ENCODE results near the gene BCO1.

Gene BCO1

DNA sequence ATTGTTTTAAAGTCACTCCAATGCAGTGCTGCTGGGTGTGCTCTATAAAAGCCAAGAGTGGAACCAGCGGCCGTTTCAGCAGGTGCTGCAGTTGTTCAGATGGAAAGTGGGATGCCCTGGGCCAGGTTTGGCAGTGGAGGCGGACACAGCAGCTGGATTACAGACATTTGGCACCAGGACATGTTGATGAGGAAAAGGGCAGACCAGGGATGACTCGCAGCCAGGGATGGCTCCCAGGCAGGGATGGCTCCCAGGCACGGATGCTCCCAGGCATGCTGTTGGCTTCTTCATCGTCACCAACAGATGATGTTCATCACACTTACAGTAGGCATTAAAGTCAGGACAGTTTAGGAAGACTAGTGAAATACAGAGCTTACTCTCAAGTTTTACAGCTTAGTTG, 86.3 kb downstream of the BCO1 start:
- H3K4me2 ChIP-seq (ENCODE audit: low read length) = no peak overlapping the region
- H3K4me3 ChIP-seq (ENCODE audit: low read length) = no peak overlapping the region
- H3K4me1 ChIP-seq (ENCODE audit: control insufficient read depth, insufficient read depth, low read length) = peaks cover 4% of the 10 kb centered on the region
- no peaks in the 10 kb centered on the region for H3K9me3 ChIP-seq (replicated peaks; ENCODE audit: low read length)
- no peaks in the 10 kb centered on the region for H3K36me3 ChIP-seq (ENCODE audit: insufficient read depth, low read length)
- no peak overlapping the region for H3K9ac ChIP-seq (ENCODE audit: low read depth, low read length)
- H3K27me3 ChIP-seq (ENCODE audit: control insufficient read depth, insufficient read depth, low read length) = no peaks in the 10 kb centered on the region

GRCh38 chr16:81327011-81327410, 88.5 kb downstream of the BCO1 start:
- Histone ChIP-seq H3K36me3 (ENCODE audit: insufficient read depth, low read length) (no peaks in the 10 kb centered on the region), H3K4me1 (ENCODE audit: control insufficient read depth, insufficient read depth, low read length) (no peaks in the 10 kb centered on the region), H3K4me2 (ENCODE audit: low read length) (no peak overlapping the region), H3K9me3 (replicated peaks; ENCODE audit: low read length) (no peaks in the 10 kb centered on the region), H3K9ac (ENCODE audit: low read depth, low read length) (no peak overlapping the region), H3K4me3 (ENCODE audit: low read length) (no peak overlapping the region), H3K27me3 (ENCODE audit: control insufficient read depth, insufficient read depth, low read length) (no peaks in the 10 kb centered on the region)

DNA sequence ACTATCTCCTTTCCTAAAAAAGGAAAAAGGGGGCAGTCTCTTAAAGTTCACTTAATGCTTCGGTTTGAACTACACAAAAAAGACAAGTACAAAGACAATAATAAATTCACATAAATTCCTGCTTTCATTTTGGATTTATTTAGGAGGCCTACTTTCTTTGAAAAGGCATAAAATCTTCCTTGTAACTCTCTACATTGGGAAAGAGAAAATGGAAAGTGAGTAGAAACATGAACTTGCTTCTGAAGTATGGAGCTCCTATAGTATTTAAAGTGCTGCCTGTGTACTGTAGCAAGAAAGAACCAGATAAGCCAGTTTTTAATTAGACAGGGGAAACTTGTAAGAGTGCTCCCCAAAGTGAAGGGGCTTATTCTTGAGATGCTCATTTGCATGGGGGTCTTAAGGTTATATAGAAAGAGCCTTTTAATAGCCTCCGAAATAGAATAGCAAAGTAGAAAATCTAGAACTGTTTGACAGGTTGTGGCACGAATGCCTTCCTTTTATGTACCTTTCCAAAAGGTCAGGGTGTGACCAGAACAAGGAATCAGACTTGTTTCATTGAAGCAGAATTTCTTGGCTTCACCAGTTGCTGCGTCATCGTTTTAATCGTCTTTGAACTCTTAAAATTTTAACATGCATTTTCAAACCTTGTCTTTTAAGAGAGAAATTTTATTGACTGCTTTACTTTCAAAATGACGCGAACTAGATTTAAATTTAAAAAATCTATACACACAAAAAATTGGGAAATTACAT, 89.1 kb downstream of the BCO1 start:
- no peaks in the 10 kb centered on the region for H3K4me1 ChIP-seq (ENCODE audit: control insufficient read depth, insufficient read depth, low read length)
- H3K4me2 ChIP-seq (ENCODE audit: low read length) = no peak overlapping the region
- no peak overlapping the region for H3K4me3 ChIP-seq (ENCODE audit: low read length)
- H3K9me3 ChIP-seq (replicated peaks; ENCODE audit: low read length) = no peaks in the 10 kb centered on the region
- no peaks in the 10 kb centered on the region for H3K36me3 ChIP-seq (ENCODE audit: insufficient read depth, low read length)
- no peaks in the 10 kb centered on the region for H3K27me3 ChIP-seq (ENCODE audit: control insufficient read depth, insufficient read depth, low read length)
- no peak overlapping the region for H3K9ac ChIP-seq (ENCODE audit: low read depth, low read length)

- H3K27me3 ChIP-seq (ENCODE audit: control insufficient read depth, insufficient read depth, low read length) = no peaks in the 10 kb centered on the region
- no peak overlapping the region for H3K4me2 ChIP-seq (ENCODE audit: low read length)
- no peaks in the 10 kb centered on the region for H3K36me3 ChIP-seq (ENCODE audit: insufficient read depth, low read length)
- no peaks in the 10 kb centered on the region for H3K9me3 ChIP-seq (replicated peaks; ENCODE audit: low read length)
- H3K4me1 ChIP-seq (ENCODE audit: control insufficient read depth, insufficient read depth, low read length) = no peaks in the 10 kb centered on the region
- H3K9ac ChIP-seq (ENCODE audit: low read depth, low read length) = no peak overlapping the region
- no peak overlapping the region for H3K4me3 ChIP-seq (ENCODE audit: low read length)
Observed at GRCh38 chr16:81329947-81330346, 91.5 kb downstream of the BCO1 start.

DNA sequence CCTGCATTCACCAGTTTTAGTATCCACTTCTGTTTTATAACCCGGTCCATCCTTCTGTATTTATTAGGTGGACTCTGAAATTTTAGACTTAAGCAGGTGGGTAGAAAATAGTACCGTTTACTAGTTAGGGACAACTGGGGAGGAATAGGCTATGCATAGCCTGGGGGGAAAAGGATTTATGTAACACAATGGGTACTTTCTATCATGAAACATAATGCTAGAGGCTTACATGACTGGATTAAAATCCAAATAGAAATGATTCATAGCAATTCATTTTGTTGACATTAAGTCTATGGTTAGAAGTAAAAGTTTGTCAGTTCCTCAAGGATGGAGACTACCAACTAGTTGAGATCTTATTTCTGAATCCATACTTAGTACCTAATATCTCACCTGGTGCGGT, 94.9 kb downstream of the BCO1 start:
- H3K9me3 ChIP-seq (replicated peaks; ENCODE audit: low read length) = no peaks in the 10 kb centered on the region

GRCh38 chr16:81335669-81336068, 97.2 kb downstream of the BCO1 start:
- Histone ChIP-seq H3K4me1 (ENCODE audit: control insufficient read depth, insufficient read depth, low read length) (no peaks in the 10 kb centered on the region), H3K9ac (ENCODE audit: low read depth, low read length) (no peak overlapping the region), H3K36me3 (ENCODE audit: insufficient read depth, low read length) (no peaks in the 10 kb centered on the region), H3K4me2 (ENCODE audit: low read length) (no peak overlapping the region), H3K27me3 (ENCODE audit: control insufficient read depth, insufficient read depth, low read length) (no peaks in the 10 kb centered on the region), H3K4me3 (ENCODE audit: low read length) (no peak overlapping the region), H3K9me3 (replicated peaks; ENCODE audit: low read length) (no peaks in the 10 kb centered on the region)

More for the DNA sequence above, 94.9 kb downstream of the BCO1 start:
- no peak overlapping the region for H3K4me3 ChIP-seq (ENCODE audit: low read length)
- no peaks in the 10 kb centered on the region for H3K4me1 ChIP-seq (ENCODE audit: control insufficient read depth, insufficient read depth, low read length)
- no peaks in the 10 kb centered on the region for H3K36me3 ChIP-seq (ENCODE audit: insufficient read depth, low read length)
- no peak overlapping the region for H3K9ac ChIP-seq (ENCODE audit: low read depth, low read length)
- H3K4me2 ChIP-seq (ENCODE audit: low read length) = no peak overlapping the region
- H3K27me3 ChIP-seq (ENCODE audit: control insufficient read depth, insufficient read depth, low read length) = no peaks in the 10 kb centered on the region

GRCh38 chr16:81337097-81337496, 98.6 kb downstream of the BCO1 start:
- Histone ChIP-seq H3K4me2 (ENCODE audit: low read length) (no peak overlapping the region), H3K9ac (ENCODE audit: low read depth, low read length) (no peak overlapping the region), H3K27me3 (ENCODE audit: control insufficient read depth, insufficient read depth, low read length) (no peaks in the 10 kb centered on the region), H3K36me3 (ENCODE audit: insufficient read depth, low read length) (no peaks in the 10 kb centered on the region), H3K4me1 (ENCODE audit: control insufficient read depth, insufficient read depth, low read length) (no peaks in the 10 kb centered on the region), H3K9me3 (replicated peaks; ENCODE audit: low read length) (no peaks in the 10 kb centered on the region), H3K4me3 (ENCODE audit: low read length) (no peak overlapping the region)
